ENCODE results near the gene CIRBP. TPM values are rescaled to one million over a fixed set of nuclear protein-coding genes. Genes with fewer than 3 reads are reported as not detected.

The CIRBP gene
- 100 to 1,000 TPM; 389 to 640 (median 576) TPM for total RNA-seq

- TF ChIP-seq POLR2A (IDR thresholded peaks at IDR 0.05): peak; percentile 97 to 100
- TF ChIP-seq EP300 (IDR thresholded peaks at IDR 0.05): peak; percentile 90 to 99
- TF ChIP-seq, protein P1, sequence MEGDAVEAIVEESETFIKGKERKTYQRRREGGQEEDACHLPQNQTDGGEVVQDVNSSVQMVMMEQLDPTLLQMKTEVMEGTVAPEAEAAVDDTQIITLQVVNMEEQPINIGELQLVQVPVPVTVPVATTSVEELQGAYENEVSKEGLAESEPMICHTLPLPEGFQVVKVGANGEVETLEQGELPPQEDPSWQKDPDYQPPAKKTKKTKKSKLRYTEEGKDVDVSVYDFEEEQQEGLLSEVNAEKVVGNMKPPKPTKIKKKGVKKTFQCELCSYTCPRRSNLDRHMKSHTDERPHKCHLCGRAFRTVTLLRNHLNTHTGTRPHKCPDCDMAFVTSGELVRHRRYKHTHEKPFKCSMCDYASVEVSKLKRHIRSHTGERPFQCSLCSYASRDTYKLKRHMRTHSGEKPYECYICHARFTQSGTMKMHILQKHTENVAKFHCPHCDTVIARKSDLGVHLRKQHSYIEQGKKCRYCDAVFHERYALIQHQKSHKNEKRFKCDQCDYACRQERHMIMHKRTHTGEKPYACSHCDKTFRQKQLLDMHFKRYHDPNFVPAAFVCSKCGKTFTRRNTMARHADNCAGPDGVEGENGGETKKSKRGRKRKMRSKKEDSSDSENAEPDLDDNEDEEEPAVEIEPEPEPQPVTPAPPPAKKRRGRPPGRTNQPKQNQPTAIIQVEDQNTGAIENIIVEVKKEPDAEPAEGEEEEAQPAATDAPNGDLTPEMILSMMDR (IDR thresholded peaks at IDR 0.05): peak in 1 of 5 experiments; percentile 46
- WGBS, 2 donors: 0% methylated on average over 10 to 11 of the region's 50 CpGs
- Histone ChIP-seq H3K27ac (peak within 1 kb of the TSS; percentile 93 to 100 (median 98)), H3K4me3 (peak within 1 kb of the TSS; percentile 72 to 81 (median 77)), H3K9me3 (no peaks in the 10 kb centered on the region), H3K27me3 (no peaks in the 10 kb centered on the region), H3K36me3 (peaks cover 6 to 34% (median 27%) of the 10 kb centered on the region in 3 donors), H3K4me1 (peaks cover 11 to 90% (median 80%) of the 10 kb centered on the region in 4 donors)
- DNase-seq (ENCODE audit: low spot score in 2 of 2): peak; percentile 100
Measured at GRCh38 chr19:1269065-1269477, at the start of gene CIRBP. CIRBP (plus strand) TSS chr19:1269332; CDS start chr19:1270934, 1,602 bp downstream.

DNA sequence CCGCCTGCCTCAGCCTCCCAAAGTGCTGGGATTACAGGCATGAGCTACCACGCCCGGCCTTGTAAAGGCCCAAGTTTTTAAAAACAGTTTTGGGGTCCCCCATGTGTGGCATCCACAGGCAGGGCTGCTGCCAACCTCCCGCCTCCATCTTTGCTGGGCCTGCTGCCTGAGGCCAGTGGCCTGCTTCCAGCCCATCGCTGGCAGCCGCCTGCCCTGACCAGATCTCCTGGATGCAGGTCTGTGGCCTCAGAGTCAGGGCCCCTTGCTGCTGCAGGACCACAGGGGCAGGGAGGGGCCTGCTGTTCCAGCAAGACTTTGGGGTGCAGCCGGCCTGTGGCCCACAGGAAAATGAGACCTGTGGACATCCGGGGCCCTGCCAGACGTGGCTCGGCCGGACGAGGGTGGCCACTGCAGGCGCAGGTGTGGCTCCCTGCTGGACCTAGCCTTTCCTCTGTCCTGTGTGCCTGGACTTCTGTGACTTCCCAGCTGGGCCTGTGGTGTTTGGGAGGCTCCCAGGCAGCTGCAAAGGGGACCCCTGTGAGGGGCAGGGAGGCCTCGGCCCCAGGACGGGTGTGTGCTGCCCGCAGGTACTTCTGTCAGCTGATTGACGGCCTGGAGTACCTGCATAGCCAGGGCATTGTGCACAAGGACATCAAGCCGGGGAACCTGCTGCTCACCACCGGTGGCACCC, 49.2 kb upstream of the CIRBP start:
- Histone ChIP-seq H3K4me1 (peaks cover 3 to 94% (median 46%) of the 10 kb centered on the region in 4 donors), H3K27me3 (no peaks in the 10 kb centered on the region), H3K4me3 (no peak overlapping the region), H3K9me3 (no peaks in the 10 kb centered on the region), H3K36me3 (peaks cover 0 to 53% (median 13%) of the 10 kb centered on the region in 3 donors), H3K27ac (peak overlapping the region in 2 of 4 donors; percentile 36 to 93)
- DNase-seq (ENCODE audit: low spot score in 2 of 2): no peak
- no peak for TF ChIP-seq POLR2A (IDR thresholded peaks at IDR 0.05)
- TF ChIP-seq, protein P1 (IDR thresholded peaks at IDR 0.05): no peak
- no peak for TF ChIP-seq EP300 (IDR thresholded peaks at IDR 0.05)
- 91 to 97% methylated on average over 11 to 12 of the region's 19 CpGs for WGBS, 2 donors

- Histone ChIP-seq H3K4me1 (peaks cover 0 to 88% (median 41%) of the 10 kb centered on the region in 4 donors), H3K27me3 (no peaks in the 10 kb centered on the region), H3K27ac (peak overlapping the region in 2 of 4 donors; percentile 36 to 93), H3K9me3 (no peaks in the 10 kb centered on the region), H3K4me3 (no peak overlapping the region), H3K36me3 (peaks cover 0 to 59% (median 13%) of the 10 kb centered on the region in 3 donors)
- no peak for TF ChIP-seq EP300 (IDR thresholded peaks at IDR 0.05)
- no peak for TF ChIP-seq POLR2A (IDR thresholded peaks at IDR 0.05)
- TF ChIP-seq, protein P1 (IDR thresholded peaks at IDR 0.05): no peak
- no peak for DNase-seq (ENCODE audit: low spot score in 2 of 2)
- WGBS, 2 donors: 78 to 91% methylated on average over 10 to 26 of the region's 33 CpGs
Measured at GRCh38 chr19:1220477-1220930, 48.6 kb upstream of the CIRBP start.

GRCh38 chr19:1220976-1221903, 47.9 kb upstream of the CIRBP start:
- TF ChIP-seq EP300 (IDR thresholded peaks at IDR 0.05) (peak in 1 of 2 donors; percentile 17), POLR2A (IDR thresholded peaks at IDR 0.05) (no peak)
- TF ChIP-seq, protein P1 (IDR thresholded peaks at IDR 0.05): peak; percentile 66 to 90 (median 80)
- Histone ChIP-seq H3K9me3 (no peaks in the 10 kb centered on the region), H3K4me1 (peaks cover 0 to 85% (median 34%) of the 10 kb centered on the region in 4 donors), H3K4me3 (no peak overlapping the region), H3K36me3 (peaks cover 0 to 66% (median 13%) of the 10 kb centered on the region in 3 donors), H3K27me3 (no peaks in the 10 kb centered on the region), H3K27ac (peak overlapping the region in 3 of 4 donors; percentile 32 to 93 (median 83))
- DNase-seq (ENCODE audit: low spot score in 2 of 2): peak in 1 of 2 donors; percentile 51
- WGBS, 2 donors: 56 to 64% methylated on average over 29 to 36 of the region's 38 CpGs
